A172 (cell line): ENCODE measurements around the gene TBC1D13. TPM values are rescaled to one million over a fixed set of nuclear protein-coding genes. Genes with fewer than 3 reads are reported as not detected.
"Not testable (repeated sequence)": the region's sequence is repeated elsewhere in the genome, so short reads cannot be mapped to it uniquely, and the experiment has no call there.

Source experiments
- DNase-seq: peaks from one replicate; pipeline ENCODE4 v3.0.0-alpha.2; 2015; ENCODE audit warnings: low spot score
- total RNA-seq: library from RNA; depleted of rRNA; stranded (reverse); fragments of >200 nt; shearing (Covaris generic); gene quantifications from 2 replicates; pipeline ENCODE4 v1.2.3, GENCODE V29; 2014; rRNA removed

The TBC1D13 gene
- total RNA-seq, 1 experiment from 2014 or later: 43.6 TPM

- DNase-seq: no peak
Measured at GRCh38 chr9:128846680-128847030, 59.6 kb downstream of the TBC1D13 start.

GRCh38 chr9:128847803-128848202 lies 60.8 kb downstream of the TBC1D13 start:
- DNase-seq: no peak

- not testable (repeated sequence) for DNase-seq
Measured at GRCh38 chr9:128851024-128851423, 64.0 kb downstream of the TBC1D13 start.

GRCh38 chr9:128851779-128852600 lies 64.9 kb downstream of the TBC1D13 start:
- DNase-seq: peak; percentile 52

GRCh38 chr9:128852646-128853045 lies 65.6 kb downstream of the TBC1D13 start:
- DNase-seq: not testable (repeated sequence)

GRCh38 chr9:128854454-128854853 lies 67.4 kb downstream of the TBC1D13 start:
- not testable (repeated sequence) for DNase-seq

- not testable (repeated sequence) for DNase-seq
Measured at GRCh38 chr9:128858476-128858875, 71.4 kb downstream of the TBC1D13 start.

Other genes with a start within 250 kb of the TBC1D13 start
- gene SPTAN1, start 234.7 kb upstream of the TBC1D13 start, total RNA-seq: 411 and 440 TPM in 2 replicates
- gene DYNC2I2, start 130.4 kb upstream of the TBC1D13 start, total RNA-seq: 239 and 244 TPM in 2 replicates
- gene SET, start 98.0 kb upstream of the TBC1D13 start, total RNA-seq: 1,187 and 1,647 TPM in 2 replicates
- 16.6 and 18.1 TPM in 2 replicates for gene PKN3, start 84.8 kb upstream of the TBC1D13 start, total RNA-seq
- 153 and 193 TPM in 2 replicates for gene ZDHHC12, start 63.1 kb upstream of the TBC1D13 start, total RNA-seq
- gene ZER1, start 15.3 kb upstream of the TBC1D13 start, total RNA-seq: 14.8 and 29.1 TPM in 2 replicates
- 57.8 and 65.3 TPM in 2 replicates for gene ENDOG, start 31.2 kb downstream of the TBC1D13 start, total RNA-seq
- gene SPOUT1, start 42.5 kb downstream of the TBC1D13 start, total RNA-seq: 28.0 and 36.4 TPM in 2 replicates
- gene KYAT1, start 94.7 kb downstream of the TBC1D13 start, total RNA-seq: 15.5 and 19.5 TPM in 2 replicates
- 62.5 and 71.4 TPM in 2 replicates for gene LRRC8A, start 94.9 kb downstream of the TBC1D13 start, total RNA-seq
- gene PHYHD1, start 133.7 kb downstream of the TBC1D13 start, total RNA-seq: not detected in 2 replicates
- 56.7 and 57.4 TPM in 2 replicates for gene DOLK, start 160.3 kb downstream of the TBC1D13 start, total RNA-seq
- gene NUP188, start 160.4 kb downstream of the TBC1D13 start, total RNA-seq: 57.4 and 76.4 TPM in 2 replicates
- gene SH3GLB2, start 241.1 kb downstream of the TBC1D13 start, total RNA-seq: 155 and 156 TPM in 2 replicates
- gene MIGA2, start 249.4 kb downstream of the TBC1D13 start, total RNA-seq: 28.6 and 33.0 TPM in 2 replicates